GM21381 (cell line): Measurements from ENCODE around the gene CRELD2.
A peak's percentile ranks its signal among the peaks of the same experiment; 100 is the strongest.

Source experiments
- ATAC-seq: cut with Tn5 transposase; IDR thresholded peaks from one replicate; pipeline ENCODE4 v1.9.1; 2021; ENCODE audit warnings: mild to moderate bottlenecking, moderate library complexity; ENCODE audit not compliant: unreplicated experiment

CRELD2 gene

DNA sequence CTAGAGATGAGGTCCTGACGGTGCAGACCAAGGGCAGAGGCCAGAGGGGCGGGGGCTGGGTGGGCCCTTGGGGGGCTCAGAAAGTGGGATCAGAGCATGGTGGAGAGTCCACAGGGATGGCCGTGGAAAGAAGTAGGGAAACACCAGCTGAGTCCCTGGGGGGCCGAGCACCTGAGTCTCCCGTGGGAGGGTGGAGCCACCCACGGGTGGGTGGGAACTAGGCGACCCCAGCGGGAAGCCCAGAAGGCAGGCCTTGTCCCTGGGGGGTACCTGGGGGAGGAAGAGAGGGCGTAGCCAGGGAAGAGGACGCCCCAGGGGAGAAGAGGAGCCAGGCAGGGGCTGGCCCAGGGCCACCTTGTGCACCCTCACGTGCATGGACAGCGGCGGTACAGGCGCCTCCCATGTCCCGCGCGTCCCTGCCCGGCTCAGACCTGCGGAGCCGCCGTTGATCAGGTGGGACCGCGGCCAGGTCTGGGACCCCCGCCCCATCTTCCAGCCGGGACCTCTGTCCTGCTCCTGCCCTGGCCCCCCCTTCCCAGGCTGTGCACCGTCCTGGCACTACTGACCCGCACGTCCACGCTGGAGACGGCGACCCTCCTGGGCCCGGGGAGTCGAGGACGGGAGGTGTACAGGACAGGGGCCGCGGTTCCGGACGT lies 10.2 kb downstream of the CRELD2 start:
- no peak for ATAC-seq

DNA sequence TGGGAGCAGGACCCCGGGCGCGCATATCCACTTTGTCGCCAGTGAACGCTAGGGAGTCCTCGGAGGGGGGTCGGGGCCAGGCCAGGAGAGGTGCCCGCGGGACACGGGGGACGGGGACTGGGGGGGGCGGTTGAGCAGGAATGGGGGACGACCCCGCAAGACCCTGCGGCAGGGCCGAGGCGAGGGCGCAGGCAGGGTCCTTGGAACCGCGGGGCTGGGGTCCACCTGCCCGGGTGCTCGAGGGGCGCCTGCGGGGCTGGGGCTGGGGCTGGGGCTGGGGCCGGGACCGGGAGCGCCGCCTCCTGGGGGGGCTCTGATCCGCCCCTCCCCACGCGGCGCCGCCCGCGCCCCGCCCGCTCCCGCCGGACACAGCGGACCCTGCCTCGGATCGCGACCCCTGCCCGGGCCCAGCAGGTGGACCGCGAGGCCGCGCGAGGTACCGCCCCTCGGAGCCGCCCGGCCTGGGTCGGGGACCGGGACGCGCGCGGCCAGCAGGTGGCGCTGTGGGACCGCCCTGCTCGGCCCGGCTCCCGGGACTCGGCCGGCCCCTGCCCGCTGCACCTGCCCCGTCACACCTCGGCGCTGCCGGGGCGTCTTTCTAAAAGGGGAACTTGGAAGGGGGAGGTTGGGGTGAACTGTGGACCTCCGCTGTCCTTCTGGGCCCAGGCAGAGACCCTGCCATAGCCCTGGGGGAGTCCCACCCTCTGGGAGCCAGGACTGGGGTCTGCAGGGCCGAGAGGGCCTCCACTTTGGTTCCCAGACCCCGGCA lies 11.0 kb downstream of the CRELD2 start:
- ATAC-seq: peak; percentile 42

DNA sequence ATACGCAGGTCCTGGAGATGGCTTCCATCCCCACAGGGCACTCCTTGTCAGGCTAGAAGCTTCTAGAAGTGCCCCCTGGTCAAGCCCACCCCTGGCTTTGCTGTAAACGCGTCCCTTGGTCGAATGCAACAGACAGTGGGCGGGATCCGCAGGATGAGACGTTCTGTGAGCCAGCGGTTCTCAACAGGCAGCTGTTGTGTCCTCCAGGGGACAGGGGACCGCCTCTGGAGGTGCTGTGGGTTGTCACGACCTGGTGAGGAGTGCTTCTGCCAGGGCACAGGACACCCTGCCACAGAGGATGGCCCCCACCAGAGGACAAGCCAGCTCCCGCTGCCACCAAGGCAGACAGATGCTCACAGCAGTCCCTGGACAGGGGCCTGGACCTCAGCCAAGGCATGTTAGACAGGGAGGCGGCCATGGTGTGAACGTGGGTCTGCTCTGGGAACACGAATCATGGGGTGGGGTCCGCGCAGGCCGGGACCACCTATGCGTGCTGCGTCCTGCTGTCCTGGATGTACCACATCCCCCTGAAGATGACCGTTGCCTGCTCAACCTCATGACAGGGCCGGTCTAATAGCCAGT lies 11.7 kb downstream of the CRELD2 start:
- no peak for ATAC-seq

DNA sequence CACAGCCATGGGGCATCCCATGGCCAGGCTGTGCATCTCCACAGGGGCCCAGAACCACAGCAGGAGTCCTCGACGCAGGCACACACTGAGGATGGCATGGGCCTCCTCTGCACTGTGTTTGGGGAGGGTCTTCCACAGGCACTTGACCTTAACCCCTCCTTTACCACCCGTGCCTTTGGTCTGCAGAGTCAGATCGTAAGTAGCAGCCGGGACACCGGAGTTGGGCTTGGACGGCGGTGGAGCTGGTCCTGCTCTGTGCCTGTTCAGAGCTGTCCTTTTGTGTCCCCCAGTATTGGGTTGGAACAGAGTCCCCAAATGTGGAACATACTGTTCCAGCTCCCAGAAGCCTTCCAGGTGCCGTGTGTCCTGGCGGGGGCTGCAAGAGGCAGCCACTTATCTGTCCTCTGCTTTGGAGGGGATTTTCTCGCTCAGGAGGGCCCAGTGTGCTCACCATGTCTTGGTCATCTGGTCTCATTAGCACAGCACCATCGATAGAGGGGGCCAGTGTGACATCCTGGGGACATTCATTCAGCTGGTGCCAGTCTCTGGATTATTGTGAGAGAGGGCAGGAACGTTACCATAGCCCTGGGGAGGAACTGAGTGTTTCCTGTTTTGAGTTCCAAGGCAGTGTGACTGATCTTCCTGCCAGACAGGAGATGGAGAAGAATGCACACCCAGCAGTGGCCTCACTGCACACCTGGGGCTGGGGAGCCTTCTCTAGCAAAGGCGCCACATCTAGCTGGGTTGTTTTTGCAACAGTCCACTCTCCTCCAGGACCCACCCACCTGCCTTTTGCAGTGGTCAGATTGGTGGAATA lies 12.4 kb downstream of the CRELD2 start:
- ATAC-seq: no peak

DNA sequence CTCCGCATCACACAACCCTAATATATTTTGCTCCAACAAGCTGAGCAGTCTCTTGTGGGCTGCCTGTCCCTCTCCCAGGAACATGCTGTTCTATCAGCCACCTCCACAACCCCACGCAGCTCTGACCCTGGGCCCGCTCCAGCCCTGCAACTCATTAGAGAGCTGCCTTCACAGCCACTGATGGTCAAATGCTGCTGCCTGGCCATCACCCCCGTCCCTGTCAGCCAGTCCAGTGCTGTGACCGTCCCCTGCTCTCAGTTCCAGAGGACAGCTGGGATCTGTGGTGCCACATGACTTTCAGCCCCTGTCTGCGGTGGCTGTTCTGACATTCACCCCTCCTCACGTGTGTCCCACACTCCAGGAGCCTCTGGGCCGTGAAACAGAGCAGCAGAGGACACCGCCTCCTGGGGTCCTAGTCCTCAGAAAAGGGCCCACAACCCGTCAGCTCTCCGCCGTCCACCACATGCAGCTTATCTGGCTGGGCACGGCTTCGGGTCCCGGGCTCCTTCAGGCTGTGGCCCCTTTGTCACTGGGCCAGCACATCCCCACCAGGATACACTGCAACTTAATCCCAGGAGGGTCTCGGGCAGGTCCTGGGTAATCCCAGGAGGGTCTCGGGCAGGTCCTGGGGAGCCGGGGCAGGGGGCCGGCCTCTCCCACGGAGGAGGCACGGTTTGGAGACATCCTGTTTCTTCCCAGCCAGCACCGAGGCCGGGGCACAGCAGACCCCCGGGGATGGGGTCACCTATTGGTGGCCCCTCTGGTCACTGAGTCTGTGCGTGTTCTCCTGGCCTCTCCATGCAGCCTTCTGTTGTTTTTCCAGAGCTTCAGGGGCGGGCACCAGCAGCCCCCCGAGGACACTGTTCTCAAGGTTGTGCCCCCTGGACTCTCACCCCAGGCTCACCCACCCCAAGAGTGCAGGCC lies 15.1 kb downstream of the CRELD2 start:
- no peak for ATAC-seq

DNA sequence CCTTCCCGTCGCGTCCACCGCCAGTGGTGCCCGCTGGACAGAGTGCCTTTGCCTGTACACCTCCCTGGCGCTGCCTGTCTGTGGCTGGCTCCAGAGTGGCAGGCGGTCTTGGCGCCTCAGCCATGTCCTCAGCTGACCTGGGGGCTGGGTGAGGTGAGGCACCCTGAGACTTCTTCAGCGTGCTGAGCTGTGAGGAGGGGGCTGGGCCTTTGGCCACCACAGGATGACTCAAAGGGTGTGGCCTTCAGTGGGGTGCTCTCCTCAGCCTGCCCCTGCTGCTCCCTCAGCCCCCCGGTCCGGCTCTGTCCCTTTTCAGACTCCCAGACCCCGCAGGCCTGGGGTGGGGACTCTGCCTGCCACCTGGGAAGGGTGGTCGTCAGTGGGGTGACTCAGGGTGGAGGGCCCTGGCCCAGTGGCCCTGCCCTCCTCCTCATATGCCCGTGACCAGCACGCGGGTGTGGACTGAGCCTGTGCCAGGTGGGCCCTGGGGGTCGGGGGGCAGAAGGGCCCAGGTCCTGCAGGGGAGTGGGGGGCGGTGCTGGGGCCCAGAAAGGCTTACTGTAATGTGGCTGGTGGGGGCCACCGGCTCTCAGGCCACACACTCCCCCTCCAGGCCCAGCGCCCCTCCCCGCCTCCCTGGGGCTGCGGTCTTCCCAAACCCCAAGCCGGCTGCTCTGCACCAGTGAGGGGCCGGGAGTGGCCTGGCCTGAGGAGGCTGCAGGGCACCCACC lies 15.9 kb downstream of the CRELD2 start:
- no peak for ATAC-seq

DNA sequence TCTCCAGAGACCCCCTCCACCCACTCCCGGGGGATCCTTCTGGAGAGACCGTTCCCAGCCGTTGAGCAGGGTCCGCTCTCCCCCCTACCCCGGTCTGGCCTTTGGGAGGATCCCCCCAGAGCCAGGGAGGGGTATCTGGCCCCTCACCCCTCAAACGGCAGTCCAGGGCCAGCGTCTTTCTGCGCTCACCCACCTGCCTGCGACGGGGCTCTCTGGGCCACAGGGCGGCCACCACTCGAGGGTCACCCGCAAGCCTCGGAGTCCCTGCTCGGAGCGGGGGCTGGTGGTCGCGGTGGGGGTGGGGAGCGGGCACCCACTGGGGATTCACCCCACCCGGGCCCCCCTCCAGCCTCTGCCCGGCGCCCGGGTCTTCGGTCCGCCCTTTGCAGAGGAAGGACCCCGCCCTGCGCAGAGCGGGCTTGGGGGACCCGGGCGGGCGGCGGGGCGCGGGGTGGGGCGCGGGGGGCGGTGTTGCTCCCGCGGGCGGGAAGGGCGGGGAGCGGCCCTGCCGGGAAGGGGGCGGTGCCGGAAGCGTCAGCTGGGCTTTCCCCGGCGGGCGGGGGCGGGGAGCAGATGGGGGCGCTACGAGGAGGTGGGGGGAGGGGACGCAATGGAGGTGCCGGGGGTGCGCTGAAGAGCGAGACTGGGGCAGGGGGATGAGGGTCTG lies 16.6 kb downstream of the CRELD2 start:
- no peak for ATAC-seq

DNA sequence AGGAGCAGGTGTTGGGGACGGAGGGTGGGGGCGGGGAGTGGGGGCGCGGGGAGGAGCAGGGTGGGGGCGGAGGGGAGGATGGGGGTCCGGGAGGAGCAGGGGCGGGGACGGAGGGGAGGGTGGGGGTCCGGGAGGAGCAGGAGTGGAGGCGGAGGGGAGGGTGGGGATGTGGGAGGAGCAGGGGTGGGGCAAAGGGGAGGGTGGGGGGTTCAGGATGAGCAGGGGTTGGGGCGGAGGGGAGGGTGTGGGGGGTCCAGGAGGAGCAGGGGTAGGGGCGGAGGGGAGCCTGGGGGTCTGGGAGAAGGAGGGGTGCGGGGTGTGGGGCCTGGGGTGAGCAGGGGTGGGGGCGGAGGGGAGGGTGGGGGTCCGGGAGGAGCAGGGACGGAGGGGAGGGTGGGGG lies 17.1 kb downstream of the CRELD2 start:
- ATAC-seq: no peak

DNA sequence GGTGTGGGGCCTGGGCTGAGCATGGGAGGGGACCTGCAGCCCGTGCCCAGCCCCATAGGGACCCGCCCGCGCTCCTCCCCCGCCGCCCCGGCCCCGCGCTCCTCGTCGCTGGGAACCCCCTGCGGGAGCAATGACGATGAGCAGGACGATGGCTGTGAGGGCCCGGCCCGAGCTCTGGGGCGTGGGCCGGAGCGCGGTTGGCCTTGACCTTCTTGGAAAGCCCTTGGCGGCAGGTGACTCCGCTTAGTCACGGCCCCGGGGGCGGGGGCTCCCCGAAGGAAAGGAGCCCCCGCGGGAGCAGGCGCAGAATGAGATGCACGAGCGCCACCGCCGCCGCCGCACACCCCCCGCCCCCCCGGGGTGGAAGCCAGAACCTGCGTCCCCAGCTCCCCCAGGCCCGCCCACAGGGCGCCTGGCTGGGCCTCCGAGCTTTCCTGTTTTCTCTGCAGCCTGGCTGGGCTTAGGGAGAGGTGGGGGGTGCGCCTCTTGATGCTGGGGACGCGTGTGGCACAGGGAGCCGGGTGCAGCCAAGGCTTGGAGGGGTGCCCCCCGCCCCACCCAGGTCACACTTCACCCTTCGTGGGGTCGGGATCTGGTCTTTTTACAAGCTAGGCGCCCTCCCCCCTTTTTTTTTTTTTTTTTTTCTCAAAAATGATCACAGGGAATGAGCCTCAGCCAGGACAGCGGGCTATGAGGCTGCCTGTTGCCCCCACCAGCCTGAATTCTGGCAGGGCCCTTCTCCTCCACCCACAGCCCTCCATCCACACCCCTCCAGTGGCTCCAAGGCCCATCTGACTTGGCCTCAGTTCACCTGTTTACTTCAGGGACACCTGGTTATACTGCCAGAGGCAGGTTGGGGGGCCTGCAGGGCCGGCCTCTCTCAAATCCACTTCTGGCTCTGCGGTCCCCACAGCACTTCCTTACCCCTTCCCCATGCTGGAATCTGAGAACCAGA lies 17.9 kb downstream of the CRELD2 start:
- peak; percentile 64 for ATAC-seq

DNA sequence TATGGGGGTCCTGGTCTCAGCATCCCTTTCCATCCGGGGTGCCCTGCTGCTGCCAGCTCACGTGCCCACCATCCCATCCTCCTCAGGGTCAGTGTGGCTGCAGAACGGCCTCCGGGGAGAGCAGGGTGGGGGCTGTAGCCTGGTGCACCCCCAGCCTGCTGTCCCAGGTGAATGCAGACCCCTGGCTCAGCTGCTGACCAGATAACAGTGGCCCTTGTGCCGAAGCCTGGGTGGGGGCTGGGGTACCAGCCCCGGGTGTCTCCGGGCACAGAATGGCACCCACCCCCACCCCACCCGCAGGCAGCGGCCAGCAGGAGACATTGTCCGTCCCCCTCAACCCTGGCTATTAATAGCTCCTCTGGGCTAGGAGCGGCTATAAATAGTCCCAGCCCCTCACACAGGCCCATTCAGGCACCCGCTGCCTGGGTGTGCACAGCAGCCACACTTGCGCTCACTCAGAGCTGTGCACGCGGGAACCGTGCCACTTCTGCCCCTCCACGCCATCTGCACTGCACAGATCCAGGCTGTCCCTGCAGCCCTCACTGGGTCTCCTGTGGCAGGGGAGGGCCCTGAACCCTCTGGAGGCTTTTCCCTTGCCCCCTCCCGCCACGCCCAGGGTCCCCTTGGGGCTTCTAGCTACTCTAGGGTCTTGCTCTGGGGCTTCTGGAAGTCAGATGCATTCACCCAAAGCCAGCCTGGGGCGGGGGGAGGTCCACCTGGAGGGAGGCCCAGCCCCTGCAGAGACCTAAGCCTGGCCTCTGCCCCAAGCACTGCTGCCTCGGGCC lies 18.7 kb downstream of the CRELD2 start:
- ATAC-seq: no peak

DNA sequence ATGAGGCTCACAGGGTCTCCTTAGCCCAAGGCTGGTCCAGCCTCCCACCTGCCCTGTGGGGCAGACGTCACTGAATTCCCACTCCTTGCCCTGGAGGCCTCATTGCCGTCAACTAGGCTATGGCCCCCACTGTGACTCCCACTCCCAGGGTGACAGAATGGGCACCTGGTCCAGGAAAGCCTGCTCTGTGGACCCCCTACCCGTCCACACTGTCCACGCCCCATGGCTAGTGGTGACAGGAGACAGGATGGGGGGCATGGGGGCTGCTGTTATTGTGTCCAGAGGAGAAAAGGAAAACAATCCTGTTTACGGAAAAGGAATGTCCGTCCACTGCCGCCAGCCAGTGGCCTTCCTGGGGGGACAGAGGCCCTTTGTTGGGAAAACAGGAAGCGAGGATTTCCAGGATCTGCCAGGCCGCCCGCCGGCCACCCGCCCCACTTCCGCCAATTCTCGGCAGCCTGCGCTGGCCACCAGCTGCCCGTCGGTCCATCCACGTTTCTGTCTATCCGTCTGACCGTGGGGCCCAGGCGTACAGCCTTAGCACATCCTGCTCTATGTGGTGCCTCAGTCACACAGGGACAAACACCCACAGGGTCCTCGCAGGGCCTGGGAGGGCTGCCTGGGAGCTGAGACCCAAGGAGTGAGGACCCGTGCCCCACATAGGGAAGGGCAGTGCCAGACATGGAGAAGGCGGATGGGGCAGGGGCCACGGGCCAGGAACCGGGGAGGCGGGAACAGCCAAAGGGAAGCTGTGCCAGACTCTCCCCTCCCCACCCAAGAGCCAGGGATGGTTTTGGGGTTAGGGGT lies 19.5 kb downstream of the CRELD2 start:
- no peak for ATAC-seq

DNA sequence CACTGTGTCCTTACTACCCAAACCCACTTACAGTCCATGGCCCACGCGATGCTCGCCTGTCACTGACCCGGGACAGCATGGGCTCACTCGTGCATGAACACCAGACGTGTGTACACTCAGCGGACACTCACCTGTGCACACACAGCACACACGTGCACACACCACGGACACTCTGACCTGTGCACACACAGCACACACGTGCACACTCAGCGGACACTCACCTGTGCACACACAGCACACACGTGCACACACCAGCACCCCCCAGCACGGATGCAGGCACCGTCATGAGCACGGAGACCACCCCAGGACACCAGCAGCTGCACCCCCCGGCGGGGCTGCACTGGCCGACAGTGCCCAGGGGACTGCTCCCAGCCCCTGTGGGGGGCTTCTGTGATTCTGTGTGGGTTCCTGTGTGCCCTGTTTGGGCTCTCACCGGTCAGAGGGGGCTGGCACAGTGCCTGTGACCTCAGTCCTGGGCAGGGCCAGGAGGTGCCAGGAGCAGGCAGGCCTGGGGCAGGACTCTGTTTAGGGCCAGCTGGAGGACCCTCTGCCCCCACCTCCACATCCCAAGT lies 20.2 kb downstream of the CRELD2 start:
- ATAC-seq: no peak

DNA sequence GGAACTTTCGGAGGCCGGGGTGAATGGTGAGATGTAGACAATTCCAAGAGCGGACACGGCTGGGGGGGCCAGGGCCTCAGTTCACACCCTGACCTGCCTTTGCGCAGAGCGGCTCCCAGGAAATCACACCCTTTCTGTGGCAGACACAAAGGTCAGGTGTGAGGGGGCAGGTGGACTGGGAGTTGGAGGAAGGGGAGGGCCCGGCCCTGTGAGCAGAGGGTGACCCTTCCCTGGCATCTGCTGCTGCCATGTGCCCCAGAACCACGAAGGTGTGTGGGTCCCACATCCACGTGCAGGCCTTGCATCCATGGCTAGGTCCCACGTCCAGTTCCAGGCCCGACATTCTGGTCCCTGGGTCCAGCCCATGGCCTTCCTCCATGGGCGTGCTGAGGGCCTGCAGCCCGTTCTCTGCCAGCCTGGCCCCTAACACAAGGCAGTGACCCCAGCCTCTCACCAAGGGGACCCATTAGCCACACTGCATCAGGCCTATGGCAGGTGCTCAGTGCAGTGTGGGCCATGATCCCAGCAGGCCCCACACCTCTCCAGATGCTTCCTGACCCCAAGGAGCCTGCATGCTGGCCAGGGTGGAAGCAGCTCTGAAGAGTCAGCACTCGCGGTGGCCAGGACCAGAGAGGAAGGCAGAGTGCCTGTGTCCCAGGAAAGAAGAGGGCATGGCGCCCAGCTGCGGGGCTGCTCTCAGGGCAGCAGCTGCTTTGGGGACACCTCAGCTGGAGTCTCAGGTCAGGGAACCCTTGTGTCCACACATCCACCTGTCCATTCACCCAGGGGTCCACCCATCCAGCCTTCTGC lies 23.3 kb downstream of the CRELD2 start:
- ATAC-seq: no peak

DNA sequence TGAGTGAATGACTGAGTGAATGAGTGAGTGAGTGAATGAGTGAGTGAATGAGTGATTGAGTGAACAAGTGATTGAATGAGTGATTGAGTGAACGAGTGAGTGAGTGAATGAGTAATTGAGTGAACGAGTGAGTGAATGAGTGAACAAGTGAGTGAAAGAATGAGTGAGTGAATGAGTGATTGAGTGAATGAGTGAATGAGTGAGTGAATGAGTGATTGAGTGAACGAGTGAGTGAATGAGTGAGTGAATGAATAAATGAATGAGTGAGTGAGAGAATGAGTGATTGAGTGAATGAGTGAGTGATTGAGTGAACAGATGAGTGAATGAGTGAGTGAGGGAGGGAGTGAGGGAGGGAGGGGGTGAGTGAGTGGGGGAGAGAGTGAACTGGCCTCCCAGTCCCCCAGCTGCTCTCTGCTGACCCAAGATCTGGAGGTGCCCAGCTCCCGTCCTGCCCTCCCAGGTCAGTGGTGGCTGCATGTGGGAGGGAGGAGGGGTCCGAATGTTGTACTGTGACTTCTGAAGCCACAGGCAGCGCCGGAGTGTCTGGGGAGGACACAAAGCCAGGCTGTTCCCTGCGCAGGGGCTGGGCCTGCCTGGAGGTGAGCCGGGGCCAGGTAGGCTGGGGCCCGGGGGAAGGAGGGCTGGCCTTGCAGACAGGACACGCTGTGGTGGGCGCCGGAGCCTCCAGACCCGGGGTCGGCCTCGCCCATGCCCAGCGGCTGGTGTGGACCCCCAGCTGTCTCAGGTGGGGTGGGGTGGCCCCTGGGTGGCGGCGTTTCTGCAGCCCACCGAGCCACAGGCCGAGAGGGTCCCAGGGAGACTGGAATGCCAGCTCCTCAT lies 24.4 kb downstream of the CRELD2 start:
- ATAC-seq: no peak
